ENCODE measurements around the gene CFAP65. TPM values are rescaled to one million over a fixed set of nuclear protein-coding genes. Genes with fewer than 3 reads are reported as not detected.

Gene CFAP65
- total RNA-seq, 5 donors from 2014 or later (not counting 1 experiment from before 2014, with no cell fraction given): 0.16 TPM; not detected in 4

GRCh38 chr2:218961651-218962570 lies 79.4 kb downstream of the CFAP65 start:
- DNase-seq: peak in 1 of 35 experiments; percentile 34
- Histone ChIP-seq H3K9me3 (no peaks in the 10 kb centered on the region), H3K4me3 (ENCODE audit: control insufficient read depth in 1 of 2, extremely low read depth in 1 of 2, low read length in 1 of 2) (no peak overlapping the region), H3K4me1 (ENCODE audit: control insufficient read depth in 1 of 2, extremely low read depth in 1 of 2, insufficient read depth in 2 of 2, low read length in 2 of 2) (peaks cover 0 to 36% of the 10 kb centered on the region in 2 experiments), H3K27me3 (replicated peaks in 1 of 2; ENCODE audit: control insufficient read depth in 2 of 2, extremely low read depth in 1 of 2, insufficient read depth in 2 of 2, low read length in 1 of 2) (peaks cover 24 to 72% of the 10 kb centered on the region in 2 experiments), H3K27ac (ENCODE audit: low read length) (no peak overlapping the region), H3K36me3 (ENCODE audit: control insufficient read depth in 2 of 2, extremely low read depth in 1 of 2, insufficient read depth in 1 of 2, low read length in 1 of 2) (no peaks in the 10 kb centered on the region)
- ChIA-PET CTCF (interaction anchor here (0.6 to 1.1 kb wide), 4 partner anchors 9 to 681 kb away, joined by 4 to 6 read pairs (median 4); no protein-coding TSS in a partner anchor), POLR2A (no interaction called here)
- Mint-ChIP-seq H3K4me3 (peak overlapping the region in 1 of 3 donors; percentile 64), H3K27ac (no peak overlapping the region), H3K9me3 (peaks cover 0 to 4% (median 0%) of the 10 kb centered on the region in 3 donors), H3K27me3 (peaks cover 59 to 85% of the 10 kb centered on the region in 2 donors), H3K36me3 (no peaks in the 10 kb centered on the region), H3K4me1 (peaks cover 11 to 28% (median 18%) of the 10 kb centered on the region in 3 donors)
- WGBS (ENCODE audit: insufficient coverage): 9% methylated on average over 14 of the region's 34 CpGs
- no peak for ATAC-seq (replicated peaks in 1 of 4)

DNA sequence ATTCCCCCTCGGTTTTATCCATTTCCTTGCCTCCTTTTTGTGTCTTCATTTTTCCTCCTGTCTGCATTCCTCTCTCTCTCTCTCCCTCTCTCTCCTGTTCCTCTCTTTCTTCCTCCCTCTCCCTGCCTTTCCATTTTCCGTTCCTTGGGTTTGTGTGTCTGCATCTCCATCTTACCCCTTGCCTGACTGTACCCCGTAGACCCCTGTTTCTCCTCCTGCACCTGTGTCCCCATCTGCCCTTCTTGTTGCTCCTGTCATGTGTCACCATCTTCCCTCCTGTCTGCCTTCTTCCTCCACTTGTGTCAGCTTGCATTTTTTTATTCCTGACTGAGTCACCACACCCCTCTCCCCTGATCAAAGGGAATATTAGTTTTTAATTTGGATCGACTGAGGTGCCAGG lies 80.1 kb downstream of the CFAP65 start:
- H3K4me1 Mint-ChIP-seq: peaks cover 11 to 28% (median 18%) of the 10 kb centered on the region in 3 donors
- H3K27me3 Mint-ChIP-seq: peaks cover 62 to 82% of the 10 kb centered on the region in 2 donors
- H3K27ac Mint-ChIP-seq: no peak overlapping the region
- ChIA-PET POLR2A (no interaction called here), CTCF (interaction anchor here in 1 of 2 donors (0.6 kb wide), 1 partner anchor 9 kb away, joined by 4 read pairs; no protein-coding TSS in a partner anchor)
- Histone ChIP-seq H3K9me3 (no peaks in the 10 kb centered on the region), H3K4me1 (ENCODE audit: control insufficient read depth in 1 of 2, extremely low read depth in 1 of 2, insufficient read depth in 2 of 2, low read length in 2 of 2) (peaks cover 0 to 36% of the 10 kb centered on the region in 2 experiments), H3K36me3 (ENCODE audit: control insufficient read depth in 2 of 2, extremely low read depth in 1 of 2, insufficient read depth in 1 of 2, low read length in 1 of 2) (no peaks in the 10 kb centered on the region), H3K4me3 (ENCODE audit: control insufficient read depth in 1 of 2, extremely low read depth in 1 of 2, low read length in 1 of 2) (no peak overlapping the region), H3K27me3 (replicated peaks in 1 of 2; ENCODE audit: control insufficient read depth in 2 of 2, extremely low read depth in 1 of 2, insufficient read depth in 2 of 2, low read length in 1 of 2) (peaks cover 24 to 72% of the 10 kb centered on the region in 2 experiments), H3K27ac (ENCODE audit: low read length) (no peak overlapping the region)
- no peaks in the 10 kb centered on the region for H3K36me3 Mint-ChIP-seq
- H3K4me3 Mint-ChIP-seq: peak overlapping the region in 2 of 3 donors; percentile 49 to 64
- 11% methylated on average over 3 of the region's 4 CpGs for WGBS (ENCODE audit: insufficient coverage)
- ATAC-seq (replicated peaks in 1 of 4) (no peak), DNase-seq (no peak)
- peaks cover 0 to 4% (median 0%) of the 10 kb centered on the region in 3 donors for H3K9me3 Mint-ChIP-seq

DNA sequence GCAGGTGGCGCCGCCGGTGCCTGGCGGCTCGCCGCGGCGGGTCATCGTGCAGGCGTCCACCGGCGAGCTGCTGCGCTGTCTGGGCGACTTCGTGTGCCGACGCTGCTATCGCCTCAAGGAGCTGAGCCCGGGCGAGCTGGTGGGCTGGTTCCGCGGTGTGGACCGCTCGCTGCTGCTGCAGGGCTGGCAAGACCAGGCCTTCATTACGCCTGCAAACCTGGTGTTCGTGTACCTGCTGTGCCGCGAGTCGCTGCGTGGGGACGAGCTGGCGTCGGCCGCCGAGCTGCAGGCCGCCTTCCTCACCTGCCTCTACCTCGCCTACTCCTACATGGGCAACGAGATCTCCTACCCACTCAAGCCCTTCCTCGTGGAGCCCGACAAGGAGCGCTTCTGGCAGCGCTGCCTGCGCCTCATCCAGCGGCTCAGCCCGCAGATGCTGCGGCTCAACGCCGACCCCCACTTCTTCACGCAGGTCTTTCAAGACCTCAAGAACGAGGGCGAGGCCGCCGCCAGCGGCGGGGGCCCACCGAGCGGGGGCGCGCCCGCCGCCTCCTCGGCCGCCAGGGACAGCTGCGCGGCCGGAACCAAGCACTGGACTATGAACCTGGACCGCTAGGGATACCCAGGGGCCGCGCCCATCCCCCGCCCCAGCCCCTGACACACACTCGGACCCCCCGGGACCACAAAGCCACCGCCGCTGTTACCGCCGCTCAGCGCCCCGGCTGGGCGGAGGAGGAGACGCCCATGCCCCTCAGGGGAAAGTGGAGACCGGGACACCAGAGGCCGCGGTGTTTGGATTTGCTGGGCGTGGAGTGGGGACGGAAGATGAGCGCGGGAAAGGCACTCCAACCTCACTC lies 80.8 kb downstream of the CFAP65 start:
- Mint-ChIP-seq H3K27me3 (peaks cover 59 to 82% of the 10 kb centered on the region in 2 donors), H3K9me3 (peaks cover 0 to 4% (median 0%) of the 10 kb centered on the region in 3 donors), H3K4me1 (peaks cover 11 to 28% (median 18%) of the 10 kb centered on the region in 3 donors), H3K36me3 (no peaks in the 10 kb centered on the region), H3K4me3 (peak overlapping the region; percentile 44 to 64 (median 58)), H3K27ac (no peak overlapping the region)
- Histone ChIP-seq H3K9me3 (no peaks in the 10 kb centered on the region), H3K4me3 (ENCODE audit: control insufficient read depth in 1 of 2, extremely low read depth in 1 of 2, low read length in 1 of 2) (no peak overlapping the region), H3K27ac (ENCODE audit: low read length) (no peak overlapping the region), H3K36me3 (ENCODE audit: control insufficient read depth in 2 of 2, extremely low read depth in 1 of 2, insufficient read depth in 1 of 2, low read length in 1 of 2) (no peaks in the 10 kb centered on the region), H3K4me1 (ENCODE audit: control insufficient read depth in 1 of 2, extremely low read depth in 1 of 2, insufficient read depth in 2 of 2, low read length in 2 of 2) (peaks cover 0 to 36% of the 10 kb centered on the region in 2 experiments), H3K27me3 (replicated peaks in 1 of 2; ENCODE audit: control insufficient read depth in 2 of 2, extremely low read depth in 1 of 2, insufficient read depth in 2 of 2, low read length in 1 of 2) (peaks cover 24 to 72% of the 10 kb centered on the region in 2 experiments)
- ChIA-PET CTCF (no interaction called here), POLR2A (interaction anchor here in 1 of 2 donors (0.5 kb wide), 1 partner anchor 9 kb away, joined by 4 read pairs; no protein-coding TSS in a partner anchor)
- ATAC-seq (replicated peaks in 1 of 4): no peak
- WGBS (ENCODE audit: insufficient coverage): 6% methylated on average over 71 of the region's 87 CpGs
- DNase-seq: peak in 1 of 35 experiments; percentile 14

DNA sequence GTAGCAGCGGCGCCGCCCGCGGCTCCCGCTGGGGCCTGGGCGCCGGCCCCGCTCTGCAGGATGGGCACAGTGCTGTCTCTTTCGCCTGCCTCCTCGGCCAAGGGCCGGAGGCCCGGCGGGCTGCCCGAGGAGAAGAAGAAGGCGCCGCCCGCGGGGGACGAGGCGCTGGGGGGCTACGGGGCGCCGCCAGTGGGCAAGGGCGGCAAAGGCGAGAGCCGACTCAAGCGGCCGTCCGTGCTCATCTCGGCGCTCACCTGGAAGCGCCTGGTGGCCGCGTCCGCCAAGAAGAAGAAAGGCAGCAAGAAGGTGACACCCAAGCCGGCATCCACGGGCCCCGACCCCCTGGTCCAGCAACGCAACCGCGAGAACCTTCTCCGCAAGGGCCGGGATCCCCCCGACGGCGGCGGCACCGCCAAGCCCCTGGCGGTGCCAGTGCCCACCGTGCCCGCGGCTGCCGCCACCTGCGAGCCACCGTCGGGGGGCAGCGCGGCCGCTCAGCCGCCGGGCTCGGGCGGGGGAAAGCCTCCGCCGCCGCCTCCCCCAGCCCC lies 81.5 kb downstream of the CFAP65 start:
- Mint-ChIP-seq H3K4me3 (peak overlapping the region in 1 of 3 donors; percentile 68), H3K9me3 (peaks cover 0 to 4% (median 0%) of the 10 kb centered on the region in 3 donors), H3K36me3 (no peaks in the 10 kb centered on the region), H3K27me3 (peaks cover 61 to 81% of the 10 kb centered on the region in 2 donors), H3K27ac (no peak overlapping the region), H3K4me1 (peaks cover 11 to 28% (median 18%) of the 10 kb centered on the region in 3 donors)
- Histone ChIP-seq H3K36me3 (ENCODE audit: control insufficient read depth in 2 of 2, extremely low read depth in 1 of 2, insufficient read depth in 1 of 2, low read length in 1 of 2) (no peaks in the 10 kb centered on the region), H3K4me1 (ENCODE audit: control insufficient read depth in 1 of 2, extremely low read depth in 1 of 2, insufficient read depth in 2 of 2, low read length in 2 of 2) (peaks cover 0 to 36% of the 10 kb centered on the region in 2 experiments), H3K27me3 (replicated peaks in 1 of 2; ENCODE audit: control insufficient read depth in 2 of 2, extremely low read depth in 1 of 2, insufficient read depth in 2 of 2, low read length in 1 of 2) (peaks cover 24 to 69% of the 10 kb centered on the region in 2 experiments), H3K4me3 (ENCODE audit: control insufficient read depth in 1 of 2, extremely low read depth in 1 of 2, low read length in 1 of 2) (peak overlapping the region in 1 of 2 donors; percentile 15), H3K9me3 (no peaks in the 10 kb centered on the region), H3K27ac (ENCODE audit: low read length) (no peak overlapping the region)
- CTCF ChIA-PET: interaction anchor here (0.6 to 0.7 kb wide), 2 partner anchors 15 to 62 kb away, joined by 3 to 15 read pairs; no protein-coding TSS in a partner anchor
- no peak for DNase-seq
- POLR2A ChIA-PET: interaction anchor here in 1 of 2 donors (0.5 kb wide), 1 partner anchor 8 kb away, joined by 4 read pairs; no protein-coding TSS in a partner anchor
- peak in 1 of 4 experiments; percentile 5 for ATAC-seq (replicated peaks in 1 of 4)
- WGBS (ENCODE audit: insufficient coverage): 4% methylated on average over 67 of the region's 67 CpGs

GRCh38 chr2:218959141-218959731 lies 82.1 kb downstream of the CFAP65 start, which contains the start of gene CDK5R2:
TSS of gene CDK5R2 (plus strand) at chr2:218959666. CDS start at chr2:218959821, 155 bp downstream.
- no peaks in the 10 kb centered on the region for H3K36me3 ChIP-seq (ENCODE audit: control insufficient read depth in 2 of 2, extremely low read depth in 1 of 2, insufficient read depth in 1 of 2, low read length in 1 of 2)
- no peaks in the 10 kb centered on the region for H3K9me3 ChIP-seq
- DNase-seq (peak in 30 of 35 experiments; percentile 24 to 72 (median 40)), ATAC-seq (replicated peaks in 1 of 4) (peak; percentile 73 to 88 (median 80))
- H3K4me1 Mint-ChIP-seq: peaks cover 11 to 28% (median 18%) of the 10 kb centered on the region in 3 donors
- H3K4me3 ChIP-seq (ENCODE audit: control insufficient read depth in 1 of 2, extremely low read depth in 1 of 2, low read length in 1 of 2): peak within 1 kb of the TSS in 1 of 2 donors; percentile 15
- peaks cover 19 to 68% of the 10 kb centered on the region in 2 experiments for H3K27me3 ChIP-seq (replicated peaks in 1 of 2; ENCODE audit: control insufficient read depth in 2 of 2, extremely low read depth in 1 of 2, insufficient read depth in 2 of 2, low read length in 1 of 2)
- 0% methylated on average over 21 of the region's 37 CpGs for WGBS (ENCODE audit: insufficient coverage)
- ChIA-PET CTCF (interaction anchor here (0.6 to 0.7 kb wide), 3 partner anchors 14 to 61 kb away, joined by 3 to 15 read pairs (median 4); no protein-coding TSS in a partner anchor), POLR2A (no interaction called here)
- no peak within 1 kb of the TSS for H3K27ac ChIP-seq (ENCODE audit: low read length)
- H3K27me3 Mint-ChIP-seq: peaks cover 63 to 81% of the 10 kb centered on the region in 2 donors
- peak within 1 kb of the TSS; percentile 58 to 68 (median 59) for H3K4me3 Mint-ChIP-seq
- peaks cover 0 to 36% of the 10 kb centered on the region in 2 experiments for H3K4me1 ChIP-seq (ENCODE audit: control insufficient read depth in 1 of 2, extremely low read depth in 1 of 2, insufficient read depth in 2 of 2, low read length in 2 of 2)
- H3K36me3 Mint-ChIP-seq: no peaks in the 10 kb centered on the region
- H3K9me3 Mint-ChIP-seq: peaks cover 0 to 4% (median 0%) of the 10 kb centered on the region in 3 donors
- no peak within 1 kb of the TSS for H3K27ac Mint-ChIP-seq
